Measurements from ENCODE around the gene ITLN2. TPM values are rescaled to one million over a fixed set of nuclear protein-coding genes. Genes with fewer than 3 reads are reported as not detected.

Gene ITLN2
- 1.4 TPM in 1 of 2 replicates, not detected in the other for total RNA-seq

DNA sequence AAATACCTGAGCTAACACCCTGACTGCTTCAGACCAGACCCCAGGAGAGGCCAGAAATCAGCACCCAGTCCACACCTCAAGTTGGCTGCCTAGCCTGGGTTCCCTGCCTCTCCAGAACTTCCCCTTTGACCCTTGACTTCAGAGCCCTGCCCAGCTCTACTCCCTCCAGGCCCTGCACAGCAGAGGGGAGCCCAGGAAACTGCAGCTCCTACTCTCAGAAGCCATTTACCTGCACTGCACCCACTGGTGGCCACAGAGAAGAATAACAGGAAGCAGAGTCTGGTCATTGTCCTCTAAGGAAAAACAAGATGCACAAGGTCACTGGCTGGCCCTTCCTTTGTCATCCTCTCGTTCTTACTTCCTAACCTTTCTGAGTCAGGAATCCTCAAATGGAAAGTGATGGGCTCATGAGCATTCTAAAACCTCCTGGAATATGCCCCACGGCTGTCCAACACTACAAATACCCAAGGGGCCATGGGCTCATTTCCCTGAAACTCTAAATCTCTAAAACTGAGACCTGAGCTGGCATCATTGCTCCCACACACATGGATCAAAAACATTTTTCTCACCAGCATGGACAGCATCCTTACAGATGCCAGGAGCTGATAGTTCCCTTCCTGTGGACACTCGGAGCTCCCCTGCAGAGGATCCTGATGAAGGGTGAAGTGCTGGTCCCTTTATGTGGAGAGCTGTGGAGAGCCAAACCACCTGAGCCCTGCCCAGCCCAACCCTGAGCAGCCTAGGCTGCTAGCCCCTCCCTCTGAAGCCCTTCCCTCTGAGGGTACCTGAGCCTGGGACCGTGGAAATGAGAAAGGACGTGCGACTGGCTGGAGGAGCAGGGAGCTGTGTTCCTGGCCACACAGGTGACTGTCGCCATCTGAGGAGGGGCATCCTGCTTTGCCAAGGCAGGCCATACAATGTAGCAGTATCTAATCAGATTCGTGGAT lies at the start of gene ITLN2:
TSS of gene ITLN2 (minus strand) at position 652 of the 947 bp plus-strand sequence. CDS start at position 584, 68 bp downstream.

Other genes starting within 250 kb of the ITLN2 start
- not detected in 2 replicates for gene CD48, start 243.0 kb downstream of the ITLN2 start, total RNA-seq
- not detected in 2 replicates for gene SLAMF7, start 215.6 kb downstream of the ITLN2 start, total RNA-seq
- not detected in 2 replicates for gene LY9, start 158.6 kb downstream of the ITLN2 start, total RNA-seq
- gene CD244, start 91.9 kb downstream of the ITLN2 start, total RNA-seq, result 1.1 TPM in 1 of 2 replicates, not detected in the other
- 0.28 TPM in 1 of 2 replicates, not detected in the other for gene ITLN1, start 69.6 kb downstream of the ITLN2 start, total RNA-seq
- gene F11R, start 66.3 kb upstream of the ITLN2 start, total RNA-seq, result 24.7 and 44.3 TPM in 2 replicates
- gene TSTD1, start 84.2 kb upstream of the ITLN2 start, total RNA-seq, result 19.6 and 41.4 TPM in 2 replicates
- 72.7 and 94.5 TPM in 2 replicates for gene USF1, start 91.2 kb upstream of the ITLN2 start, total RNA-seq
- gene ARHGAP30, start 115.1 kb upstream of the ITLN2 start, total RNA-seq, result not detected in 2 replicates
- 0.19 and 0.56 TPM in 2 replicates for gene NECTIN4, start 134.7 kb upstream of the ITLN2 start, total RNA-seq
- gene KLHDC9, start 143.6 kb upstream of the ITLN2 start, total RNA-seq, result 0.28 and 0.38 TPM in 2 replicates
- 28.8 and 112 TPM in 2 replicates for gene PFDN2, start 163.2 kb upstream of the ITLN2 start, total RNA-seq
- gene NIT1, start 163.3 kb upstream of the ITLN2 start, total RNA-seq, result 21.4 and 22.0 TPM in 2 replicates
- 19.2 and 28.8 TPM in 2 replicates for gene DEDD, start 177.9 kb upstream of the ITLN2 start, total RNA-seq
- 109 and 118 TPM in 2 replicates for gene UFC1, start 199.2 kb upstream of the ITLN2 start, total RNA-seq
- 5.8 and 7.3 TPM in 2 replicates for gene USP21, start 204.7 kb upstream of the ITLN2 start, total RNA-seq
- gene PPOX, start 211.6 kb upstream of the ITLN2 start, total RNA-seq, result 9.3 and 10.0 TPM in 2 replicates
- gene B4GALT3, start 222.7 kb upstream of the ITLN2 start, total RNA-seq, result 20.9 and 27.9 TPM in 2 replicates
- gene ADAMTS4, start 244.2 kb upstream of the ITLN2 start, total RNA-seq, result 22.2 and 110 TPM in 2 replicates
- 147 and 216 TPM in 2 replicates for gene NDUFS2, start 247.6 kb upstream of the ITLN2 start, total RNA-seq